ENCODE measurements around the gene INTS6.

Gene INTS6

DNA sequence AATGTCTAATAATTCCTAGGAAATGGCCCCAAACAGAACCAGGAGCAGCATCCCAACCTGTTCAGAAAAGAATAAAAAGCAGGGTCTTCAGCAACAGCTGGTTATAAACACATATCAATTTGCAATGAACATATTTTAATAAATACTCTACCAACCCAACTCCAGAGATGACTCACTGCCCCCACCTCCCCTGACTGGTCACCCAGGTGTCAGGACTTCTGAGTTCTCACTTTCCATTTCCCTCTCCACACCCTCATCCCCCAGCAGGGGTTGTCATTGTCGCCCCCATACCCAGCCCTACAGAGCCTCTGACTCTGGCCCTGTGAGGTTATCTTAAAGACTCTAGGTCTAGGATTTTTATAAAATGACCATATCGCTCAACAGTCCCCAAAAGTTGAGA is 106.4 kb downstream of the INTS6 start:
- DNase-seq (ENCODE audit: low spot score) = no peak

DNA sequence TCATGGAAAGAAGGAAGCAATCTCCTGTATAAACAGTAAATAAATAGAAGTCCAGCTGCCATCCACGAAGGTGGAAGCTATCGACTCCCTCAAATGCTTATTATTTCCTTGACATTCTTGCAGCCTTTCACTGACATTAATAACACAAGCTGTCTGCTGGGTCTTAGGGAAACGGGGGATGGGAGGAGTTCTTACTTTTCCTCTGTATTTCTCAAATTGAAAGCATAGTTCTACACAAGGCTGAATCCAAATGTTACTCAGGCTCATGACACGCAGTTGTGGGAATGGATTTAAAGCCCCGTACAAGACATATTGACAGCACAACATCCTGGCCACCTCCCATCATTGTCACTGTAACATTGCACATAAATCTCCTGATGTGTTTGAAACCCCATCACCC is 109.4 kb downstream of the INTS6 start:
- no peak for DNase-seq (ENCODE audit: low spot score)

DNA sequence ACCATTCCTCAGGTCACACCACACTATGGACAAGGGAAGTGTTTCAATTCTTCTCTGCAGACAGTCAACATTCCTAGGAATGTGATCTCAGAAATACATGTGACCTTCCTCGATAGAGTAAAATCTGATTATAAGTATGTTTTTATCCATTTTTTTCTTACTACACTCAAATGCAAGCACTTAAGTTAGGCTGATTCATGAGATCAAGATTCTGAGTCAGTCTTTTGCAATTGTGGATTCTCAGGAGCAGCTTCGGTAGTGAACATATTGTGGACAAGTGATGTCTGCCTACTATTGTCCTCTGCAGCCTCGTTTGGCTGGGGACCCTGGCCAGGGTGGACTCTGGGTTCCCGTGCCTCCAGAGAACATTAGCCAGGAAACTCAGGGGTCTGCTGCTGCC is 110.1 kb downstream of the INTS6 start:
- DNase-seq (ENCODE audit: low spot score) = no peak

DNA sequence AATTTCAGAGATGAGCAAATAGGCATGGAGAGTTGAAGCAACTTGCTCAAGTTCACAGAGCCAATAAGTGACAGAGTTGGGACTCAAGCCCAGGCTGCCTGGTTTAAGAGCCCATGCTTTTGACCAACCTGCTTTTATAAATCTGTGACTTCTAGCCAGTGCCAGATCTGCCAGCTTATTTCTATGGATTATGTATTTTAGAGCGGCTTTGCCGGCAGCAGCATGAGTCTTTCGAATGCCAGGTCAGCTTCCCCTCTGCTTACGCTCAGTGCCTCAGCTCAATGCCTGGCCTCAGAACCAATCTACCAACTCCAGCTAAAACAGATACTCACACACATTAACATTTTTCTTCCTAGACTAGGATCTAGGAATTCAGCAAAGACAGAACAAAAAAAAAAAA is 111.0 kb downstream of the INTS6 start:
- no peak for DNase-seq (ENCODE audit: low spot score)

DNA sequence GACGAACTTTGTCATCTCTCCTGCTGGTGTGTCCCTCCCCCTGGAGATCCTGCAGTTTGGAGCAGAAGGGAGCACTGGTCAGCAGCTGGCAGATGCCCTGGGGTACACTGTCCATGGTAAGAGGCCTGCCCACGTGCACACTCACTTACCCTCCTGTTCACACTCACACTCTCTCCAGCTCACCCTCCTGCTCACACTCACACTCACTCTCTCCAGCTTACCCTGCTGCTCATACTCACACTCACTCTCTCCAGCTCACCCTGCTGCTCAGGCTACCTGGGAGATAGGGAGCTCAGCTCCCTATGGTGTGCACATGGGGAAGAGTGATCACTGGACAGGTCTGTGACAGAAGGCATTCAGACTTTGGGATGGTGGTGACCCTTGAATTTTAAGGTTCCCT is 111.6 kb downstream of the INTS6 start:
- DNase-seq (ENCODE audit: low spot score) = no peak

DNA sequence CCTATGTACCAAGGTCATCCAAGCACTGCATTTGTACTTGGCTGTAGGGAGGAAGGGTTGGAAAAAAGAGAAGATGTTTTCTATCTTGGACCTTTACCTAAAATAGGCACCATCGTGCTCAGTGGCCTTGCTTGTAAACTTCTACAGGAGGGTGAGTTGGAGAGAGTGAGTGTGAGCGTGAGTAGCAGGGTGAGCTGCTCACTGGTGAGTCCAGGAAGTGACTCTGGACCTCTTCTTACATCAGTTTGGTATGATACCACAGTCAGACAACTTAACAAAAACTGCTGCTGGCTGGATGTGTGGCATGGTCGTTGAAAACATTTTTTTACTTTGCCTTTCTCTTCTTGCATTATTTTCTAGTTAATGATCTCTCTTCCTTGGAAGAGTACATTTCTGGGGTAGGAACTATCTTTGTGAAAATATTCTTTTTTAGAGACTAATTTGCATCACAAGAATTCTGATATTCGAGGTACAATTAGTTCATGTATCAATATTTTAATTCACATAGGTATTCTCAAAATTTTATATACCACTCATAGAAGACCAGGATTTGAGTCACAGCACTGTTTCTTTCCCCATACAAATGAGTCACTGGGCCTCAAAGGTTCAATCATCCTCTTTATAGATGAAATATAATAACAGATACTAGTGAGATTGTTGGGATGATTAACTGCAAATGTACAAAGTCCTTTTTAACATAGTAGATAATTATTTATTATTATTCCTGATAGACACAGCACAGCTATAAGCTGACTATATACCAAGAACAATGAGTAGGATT is 112.7 kb downstream of the INTS6 start:
- DNase-seq (ENCODE audit: low spot score) = no peak

DNA sequence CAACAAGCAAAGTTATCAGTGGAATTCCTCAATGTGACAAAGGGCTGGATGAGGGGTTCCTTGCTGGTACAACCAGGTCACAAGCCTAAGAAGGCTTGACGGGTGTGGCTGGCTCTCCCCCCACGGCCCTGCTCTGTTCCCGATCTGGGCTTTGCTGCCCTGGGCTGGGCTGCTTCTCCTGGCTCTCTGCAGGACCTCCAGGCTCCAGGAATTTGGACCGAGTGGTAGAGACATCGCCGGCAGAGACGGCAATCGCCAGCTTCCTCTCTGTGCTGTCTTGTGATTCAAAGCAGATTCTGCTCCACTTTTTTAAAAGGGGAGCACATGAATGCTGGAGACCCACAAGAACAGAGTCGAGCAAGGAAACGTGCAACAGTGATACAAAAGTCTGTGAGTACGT is 113.5 kb downstream of the INTS6 start, which contains the start of gene SERPINE3:
TSS of gene SERPINE3 (plus strand) at position 338 of the 400 bp plus-strand sequence. CDS start 1,401 bp downstream, outside the sequence.
- no peak for DNase-seq (ENCODE audit: low spot score)

DNA sequence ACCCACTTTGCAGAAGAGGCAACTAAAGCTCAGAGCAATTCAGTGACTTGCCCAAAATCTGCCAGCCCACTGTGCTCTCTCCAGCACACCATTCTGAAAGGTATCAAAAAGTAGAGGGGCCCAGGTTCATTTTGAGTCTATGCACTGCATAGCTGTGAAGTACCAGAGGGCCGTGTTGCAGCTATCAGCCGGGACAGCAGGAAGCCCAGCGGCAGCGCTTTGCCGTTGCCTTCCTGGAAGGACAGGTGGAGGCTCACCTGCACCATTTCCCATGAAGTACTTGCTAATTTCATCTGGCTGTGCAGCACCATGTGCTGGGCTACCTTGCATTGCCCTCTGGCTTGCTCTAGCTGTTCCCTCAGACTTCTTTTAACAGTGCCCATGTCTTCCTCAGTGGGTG is 116.1 kb downstream of the INTS6 start:
- DNase-seq (ENCODE audit: low spot score) = no peak

DNA sequence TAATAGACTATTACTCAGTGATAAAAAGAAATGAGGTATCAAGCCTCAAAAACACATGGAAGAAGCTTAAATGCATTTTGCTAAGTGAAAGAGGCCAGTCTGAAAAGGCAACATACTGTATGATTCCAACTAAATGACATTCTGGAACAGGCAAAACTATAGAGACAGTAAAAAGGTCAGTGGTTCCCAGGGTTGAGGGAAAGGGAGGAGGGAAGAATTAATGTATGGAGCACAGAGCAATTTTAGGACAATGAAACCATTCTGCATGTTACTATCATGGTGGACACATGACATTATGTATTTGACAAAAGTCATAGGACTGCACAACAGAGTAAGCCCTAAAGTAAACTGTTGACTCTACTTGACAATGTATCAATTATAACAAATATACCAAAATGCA is 119.0 kb downstream of the INTS6 start:
- DNase-seq (ENCODE audit: low spot score) = no peak

DNA sequence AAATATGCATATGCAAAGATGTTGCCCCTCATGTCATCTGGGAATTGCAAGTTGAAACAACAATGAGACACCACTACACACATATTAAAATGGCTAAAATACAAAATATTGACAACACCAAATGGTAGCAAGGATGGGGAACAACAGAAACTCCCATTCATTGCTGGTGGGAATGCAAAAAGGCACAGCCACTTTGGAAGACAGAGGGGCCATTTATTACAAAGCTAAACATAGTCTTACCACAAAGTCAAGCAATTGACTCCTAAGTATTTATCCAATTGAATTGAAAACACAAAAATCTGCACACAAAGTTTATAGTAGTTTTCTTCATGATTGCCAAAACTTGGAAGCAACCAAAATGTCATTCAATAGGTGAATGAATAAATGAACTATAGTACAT is 119.4 kb downstream of the INTS6 start:
- DNase-seq (ENCODE audit: low spot score) = no peak

DNA sequence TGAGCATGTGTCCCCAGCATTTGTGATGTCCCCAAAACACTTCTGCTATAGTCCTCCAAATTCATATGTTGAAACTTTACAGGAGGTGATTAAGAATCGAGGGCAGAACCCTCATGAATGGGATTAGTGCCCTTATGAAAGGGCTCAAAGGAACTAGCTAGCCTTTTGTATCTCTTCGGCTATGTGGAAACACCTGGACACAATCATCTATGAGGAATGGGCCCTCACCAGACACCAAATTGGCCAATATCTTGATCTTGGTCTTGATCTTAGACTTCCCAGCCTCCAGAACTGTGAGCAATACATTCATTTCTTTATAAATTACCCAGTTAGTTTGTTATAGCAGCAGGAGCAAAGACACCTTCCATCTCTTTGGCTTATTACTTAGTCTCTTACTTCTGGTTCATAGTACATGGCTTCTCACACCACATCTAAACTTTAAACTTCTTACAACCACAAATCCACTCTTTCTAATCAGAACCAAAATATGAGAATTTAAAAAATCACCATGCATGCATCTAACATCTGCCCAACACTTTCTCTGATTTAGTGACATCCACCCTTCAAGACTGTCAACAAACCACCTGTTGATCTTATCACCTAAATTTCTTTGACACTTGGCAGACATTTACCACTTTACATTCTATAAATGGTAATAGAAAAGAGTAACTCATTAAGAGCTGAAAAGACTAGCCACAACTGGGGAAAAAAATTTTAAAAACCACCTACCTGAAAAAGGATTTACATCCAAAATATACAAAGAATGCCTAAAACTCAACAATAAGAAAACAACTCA is 120.1 kb downstream of the INTS6 start:
- DNase-seq (ENCODE audit: low spot score) = no peak

DNA sequence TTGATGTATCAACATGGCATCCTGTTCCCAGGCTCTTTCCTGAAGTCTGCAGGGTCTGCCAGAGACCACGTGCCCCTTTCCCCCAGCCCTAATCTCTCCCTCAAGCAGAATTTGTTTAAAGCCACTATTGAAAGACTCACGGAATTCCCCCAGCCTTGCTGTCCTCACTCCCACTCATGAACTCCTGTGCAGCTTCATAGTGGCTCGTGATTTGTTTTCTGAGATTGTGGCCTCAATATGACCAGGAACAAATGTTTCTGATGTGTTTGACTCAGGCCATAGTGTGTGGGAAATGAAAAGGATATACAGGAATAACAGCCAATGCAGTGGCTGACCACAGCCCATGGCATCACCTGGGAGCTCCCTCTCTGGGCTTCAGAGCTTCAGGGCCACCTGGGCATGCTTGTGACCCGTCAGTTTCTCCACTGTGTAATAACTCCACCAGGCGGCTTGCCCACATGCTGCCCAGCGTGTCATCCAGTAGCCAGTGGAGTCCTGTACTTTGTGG is 121.4 kb downstream of the INTS6 start:
- DNase-seq (ENCODE audit: low spot score) = no peak

DNA sequence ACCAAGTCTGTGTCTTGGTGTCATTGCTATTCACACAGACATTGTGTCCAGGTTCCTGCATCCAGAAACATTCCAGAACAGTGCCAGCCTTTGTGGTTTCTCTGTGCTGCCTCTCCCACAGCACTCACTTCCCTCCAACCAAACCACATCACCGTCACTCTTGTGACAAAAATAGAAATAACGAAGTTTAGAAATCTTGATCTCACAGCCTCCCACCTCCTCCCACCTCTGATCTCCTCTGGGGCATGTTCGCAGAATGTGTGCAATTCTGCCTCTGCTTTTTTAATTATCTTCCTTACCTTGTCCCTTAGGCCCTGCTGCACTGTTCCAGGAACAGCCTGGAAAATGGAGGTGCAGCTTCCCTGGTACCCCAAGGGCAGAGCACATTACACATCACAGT is 122.0 kb downstream of the INTS6 start:
- DNase-seq (ENCODE audit: low spot score) = no peak

DNA sequence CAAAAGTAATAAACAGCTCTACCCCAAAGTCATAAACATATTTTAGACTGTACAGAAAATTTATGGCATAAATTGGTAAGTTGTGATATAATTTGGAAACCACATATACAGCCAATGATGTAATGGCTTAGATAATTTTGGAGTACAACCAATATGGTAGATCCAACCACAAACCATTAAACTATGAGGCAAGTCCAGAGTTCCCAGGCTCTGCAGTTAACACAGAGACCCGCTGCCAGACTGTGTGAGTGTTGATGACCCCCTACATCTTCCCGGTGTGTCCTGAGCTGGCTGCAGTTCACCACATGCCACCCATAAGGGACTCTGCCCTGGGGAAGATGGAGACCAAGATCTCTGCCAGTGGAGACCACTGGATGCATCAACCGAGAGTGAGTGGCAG is 123.2 kb downstream of the INTS6 start:
- no peak for DNase-seq (ENCODE audit: low spot score)

DNA sequence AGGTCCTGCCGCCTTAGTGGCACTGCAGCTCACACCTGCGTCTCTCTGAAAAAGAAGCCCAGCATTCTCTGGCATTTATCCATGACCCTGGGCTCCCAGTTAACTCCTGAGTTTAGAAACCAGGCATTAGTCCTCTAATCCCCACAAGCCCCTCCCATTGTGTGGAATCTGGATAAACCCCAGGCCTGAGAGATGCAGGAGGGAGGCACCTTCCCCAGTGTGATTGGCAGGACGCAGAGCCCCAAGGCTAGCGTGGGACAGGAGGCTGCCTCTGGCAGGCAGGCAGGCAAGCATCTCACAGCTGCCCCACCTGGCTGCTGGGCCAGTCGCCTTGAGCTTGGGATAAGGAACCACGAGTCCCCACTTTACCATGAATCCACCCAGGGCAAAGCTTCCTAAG is 124.3 kb downstream of the INTS6 start:
- DNase-seq (ENCODE audit: low spot score) = no peak

DNA sequence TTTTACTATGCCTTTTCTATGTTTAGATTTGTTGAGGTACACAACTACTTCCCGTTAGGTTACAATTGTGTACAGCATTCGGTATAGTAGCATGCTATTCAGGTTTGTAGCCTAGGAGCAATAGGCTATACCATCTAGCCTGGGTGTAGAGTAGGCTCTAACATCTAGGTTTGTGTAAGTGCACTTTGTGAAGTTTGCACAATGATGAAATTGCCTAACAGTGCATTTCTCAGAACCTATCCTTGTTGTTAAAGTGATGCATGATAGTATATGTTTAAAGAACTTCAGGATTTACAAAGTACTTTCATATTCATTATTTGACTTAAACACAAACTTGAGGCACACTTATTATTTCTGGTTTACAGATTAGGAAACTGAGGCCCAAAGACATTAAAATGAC is 124.9 kb downstream of the INTS6 start:
- no peak for DNase-seq (ENCODE audit: low spot score)

DNA sequence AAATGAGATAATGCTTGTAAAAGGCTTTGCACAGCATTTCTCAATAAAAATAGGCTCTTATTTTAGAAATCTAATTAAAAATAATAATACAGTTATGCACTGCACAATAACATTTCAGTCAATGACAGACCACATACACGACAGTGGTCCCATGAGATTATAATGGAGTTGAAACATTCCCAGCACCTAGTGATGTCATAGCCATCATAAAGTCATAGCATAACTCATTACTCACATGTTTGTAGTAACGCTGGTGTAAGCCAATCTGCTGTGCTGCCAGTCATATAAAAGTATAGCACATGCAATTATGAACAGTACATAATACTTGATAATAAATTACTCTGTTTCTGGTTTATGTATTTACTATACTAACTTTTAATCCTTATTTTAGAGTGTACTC is 126.1 kb downstream of the INTS6 start:
- no peak for DNase-seq (ENCODE audit: low spot score)

DNA sequence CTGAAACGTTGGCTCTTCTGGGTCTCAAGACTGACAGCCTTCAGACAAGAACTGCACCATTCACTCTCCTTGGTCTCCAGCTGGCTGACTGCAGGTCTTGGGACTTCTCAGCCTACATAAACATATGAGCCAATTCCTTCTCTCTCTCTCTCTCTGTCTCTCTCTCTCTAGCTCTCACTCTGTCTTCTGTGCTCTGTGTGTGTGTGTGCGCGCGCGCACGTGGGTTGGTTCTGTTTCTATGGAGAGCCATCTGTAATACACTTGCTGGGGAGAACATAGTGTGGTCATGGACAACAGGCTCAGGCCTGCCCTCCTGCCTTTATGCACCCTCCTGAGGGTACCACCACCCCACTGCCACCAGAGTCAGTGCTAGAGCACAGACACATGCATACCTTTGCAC is 127.0 kb downstream of the INTS6 start:
- peak; percentile 20 for DNase-seq (ENCODE audit: low spot score)

DNA sequence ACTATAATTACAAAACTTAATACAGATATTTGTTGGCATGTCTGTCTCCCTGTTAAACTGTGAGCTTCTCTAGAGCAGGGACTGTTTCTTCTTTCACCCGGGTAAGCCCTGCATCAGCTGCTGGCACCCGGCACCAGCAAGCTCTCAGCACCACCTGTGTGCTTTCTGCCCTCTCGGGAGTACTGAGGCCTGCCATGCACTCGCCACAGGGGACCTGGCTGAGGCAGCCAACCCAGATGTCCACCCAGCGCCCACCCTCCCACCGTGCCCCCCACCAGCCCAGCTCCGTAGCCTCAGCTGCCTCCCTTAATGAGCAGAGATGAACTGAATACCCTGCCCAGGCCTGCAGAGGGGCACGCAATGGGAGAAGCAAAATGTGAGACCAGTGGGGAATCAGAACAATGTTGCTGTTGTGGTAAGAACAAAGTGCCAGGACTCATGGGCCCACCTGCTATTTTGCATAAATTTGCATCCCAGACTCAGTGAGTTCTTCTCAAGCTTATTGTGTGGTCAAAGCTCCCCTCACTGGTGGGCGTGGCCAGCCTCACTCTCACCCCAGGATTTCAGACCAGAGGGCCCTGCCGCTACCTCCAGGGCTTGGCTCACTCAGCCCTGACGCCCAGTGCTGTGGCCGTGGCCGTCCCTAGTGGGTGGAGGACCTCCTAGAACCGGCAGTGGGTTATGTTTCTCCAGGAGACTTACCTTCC is 128.0 kb downstream of the INTS6 start:
- peak; percentile 80 for DNase-seq (ENCODE audit: low spot score)

DNA sequence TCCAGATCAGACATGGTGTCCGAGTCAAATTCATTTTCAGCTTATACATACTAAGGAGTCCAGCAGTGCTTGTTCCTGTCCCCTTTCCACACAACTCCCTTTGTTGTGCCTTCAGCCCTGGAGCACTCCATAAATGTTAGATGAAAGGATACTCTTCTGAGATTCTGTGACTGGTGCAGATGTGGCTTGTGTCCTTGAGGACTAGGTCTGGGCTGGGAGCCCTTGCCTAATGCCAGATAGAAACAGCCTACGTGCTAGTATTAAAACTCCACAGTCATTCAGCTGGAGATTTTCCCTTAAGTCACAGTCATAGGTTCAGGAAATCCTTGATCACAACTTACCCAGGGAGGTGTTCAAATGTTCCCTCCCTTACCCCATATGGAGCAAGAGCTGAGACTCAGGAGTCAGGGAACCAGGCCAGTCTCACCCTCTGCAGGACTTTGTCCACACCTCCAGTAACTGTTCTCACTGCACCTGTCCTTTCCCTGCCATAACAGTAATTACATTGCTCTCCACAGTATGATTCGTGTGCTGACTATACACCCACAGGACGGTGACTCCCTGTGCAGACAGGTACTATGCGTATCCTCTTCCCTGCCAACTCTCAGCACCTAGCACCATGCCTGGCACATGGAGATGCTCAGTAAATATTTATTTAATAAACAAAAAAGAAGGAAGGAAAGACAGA is 128.9 kb downstream of the INTS6 start:
- DNase-seq (ENCODE audit: low spot score) = peak; percentile 44

DNA sequence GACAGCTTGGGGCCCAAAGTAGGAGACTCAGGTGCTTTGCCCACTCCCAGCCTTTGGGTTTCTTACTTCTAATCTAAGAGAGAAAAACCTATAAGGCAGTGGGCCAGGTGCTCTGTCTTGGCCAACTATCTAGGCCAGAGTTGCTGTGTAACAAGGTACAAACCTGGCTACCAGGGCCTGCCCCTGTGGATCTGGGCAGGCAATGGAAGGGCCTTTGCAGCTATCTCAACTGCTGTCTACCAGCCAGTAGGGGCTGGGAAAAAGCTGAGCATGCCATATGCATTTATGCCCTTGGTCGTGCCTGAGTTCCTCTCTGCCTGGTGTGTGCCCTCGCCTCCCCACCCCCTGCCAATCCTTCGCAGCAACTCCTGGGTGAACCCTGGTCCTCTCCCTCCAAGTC is 130.0 kb downstream of the INTS6 start:
- DNase-seq (ENCODE audit: low spot score) = no peak

DNA sequence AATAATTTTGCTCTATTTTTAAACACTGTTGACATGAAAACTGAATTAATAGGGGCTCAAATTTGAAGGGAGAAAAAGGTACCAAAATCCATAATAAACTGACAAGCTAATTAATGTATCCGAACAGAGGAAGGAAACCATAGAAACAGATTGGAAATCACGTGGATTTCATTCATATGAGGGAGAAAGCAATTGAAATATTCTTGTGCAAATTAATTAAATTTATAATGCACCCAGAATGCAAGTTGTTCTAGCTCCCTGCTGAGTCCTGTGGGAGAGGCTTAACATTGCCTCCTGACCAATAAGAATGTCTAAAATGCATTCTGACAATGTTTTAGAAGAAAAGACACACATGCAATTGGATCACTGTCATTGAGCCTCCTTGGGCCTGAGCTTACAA is 131.0 kb downstream of the INTS6 start:
- DNase-seq (ENCODE audit: low spot score) = no peak

All from pons (tissue), 1 donor.